Activated CD4-positive, alpha-beta T cell treated with anti-CD3 and anti-CD28 coated beads for 24 hours (primary cell): Measurements from ENCODE around the gene SCN1A.

Experiments
- DNase-seq, 2 donors: peaks; one replicate each; pipeline ENCODE4 v3.0.0-alpha.2; 2020; ENCODE audit warnings: low read depth in 2 of 2

The SCN1A gene

GRCh38 chr2:165970663-165971062 lies 157.2 kb downstream of the SCN1A start:
- DNase-seq: no peak

- DNase-seq: no peak
Observed at GRCh38 chr2:165969227-165969626, 158.6 kb downstream of the SCN1A start.

- no peak for DNase-seq
Observed at GRCh38 chr2:165967746-165968145, 160.1 kb downstream of the SCN1A start.

- DNase-seq: no peak
Observed at GRCh38 chr2:165961818-165962217, 166.0 kb downstream of the SCN1A start.

- no peak for DNase-seq
Observed at GRCh38 chr2:165959371-165959770, 168.4 kb downstream of the SCN1A start.

GRCh38 chr2:165958313-165958960 lies 169.4 kb downstream of the SCN1A start:
- DNase-seq: no peak

- no peak for DNase-seq
Observed at GRCh38 chr2:165957030-165957675, 170.7 kb downstream of the SCN1A start.

DNA sequence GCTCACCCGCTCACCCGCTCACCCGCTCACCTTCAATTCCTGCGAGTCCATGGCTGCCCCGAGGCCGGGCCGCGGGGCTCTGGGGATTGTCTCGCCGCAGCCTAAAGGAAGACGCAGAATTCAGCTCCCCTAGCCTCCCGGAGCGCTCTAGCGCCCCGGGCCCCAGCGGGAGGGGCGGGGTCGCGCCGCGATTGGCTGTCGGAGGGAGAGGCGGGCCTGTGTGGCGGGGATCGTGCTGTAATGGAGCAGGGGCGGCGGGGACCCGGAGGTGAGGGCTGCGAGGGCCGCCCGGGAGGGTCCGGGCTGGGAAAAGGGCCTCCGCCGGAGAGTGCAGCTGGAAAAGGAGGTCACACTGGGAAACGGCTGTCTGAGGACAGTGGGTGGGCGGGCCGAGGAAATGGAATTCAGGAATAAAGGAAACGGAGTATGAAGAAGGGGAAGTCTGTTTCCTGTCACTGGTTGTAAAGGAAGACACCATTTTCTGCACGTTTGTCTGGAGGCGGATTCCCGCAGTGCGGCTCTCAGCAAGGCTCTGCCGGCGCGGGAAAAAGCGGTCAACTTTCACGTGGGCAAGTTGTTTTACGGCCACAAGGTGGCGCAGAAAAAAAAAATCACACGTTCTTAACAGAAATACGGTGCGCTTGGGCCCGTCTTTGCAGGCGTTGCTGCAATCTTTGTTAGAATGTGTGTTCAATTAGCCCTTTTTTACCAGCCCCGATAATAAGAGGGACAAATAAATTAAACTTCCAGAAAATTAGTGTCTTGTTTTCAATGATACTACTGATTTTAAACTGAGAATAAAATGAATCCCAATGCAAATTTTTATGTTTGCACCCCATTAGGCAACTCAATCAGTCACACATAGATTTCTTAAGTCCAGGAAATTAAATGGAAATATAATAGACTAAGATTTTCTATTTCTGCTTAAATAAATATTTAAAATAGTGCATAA lies 173.9 kb downstream of the SCN1A start, which contains the start of gene TTC21B:
Gene TTC21B, minus strand, starts transcription at position 122 of the 952 bp plus-strand sequence. Its CDS starts 71 bp downstream, at position 51.
- peak; percentile 86 to 92 for DNase-seq

GRCh38 chr2:165953306-165953654 lies 174.5 kb downstream of the SCN1A start:
- no peak for DNase-seq

GRCh38 chr2:165952741-165953211 lies 175.0 kb downstream of the SCN1A start:
- no peak for DNase-seq

- no peak for DNase-seq
Observed at GRCh38 chr2:165952085-165952484, 175.7 kb downstream of the SCN1A start.

- DNase-seq: no peak
Observed at GRCh38 chr2:165950438-165950837, 177.4 kb downstream of the SCN1A start.

- DNase-seq: no peak
Observed at GRCh38 chr2:165941827-165942226, 186.0 kb downstream of the SCN1A start.

DNA sequence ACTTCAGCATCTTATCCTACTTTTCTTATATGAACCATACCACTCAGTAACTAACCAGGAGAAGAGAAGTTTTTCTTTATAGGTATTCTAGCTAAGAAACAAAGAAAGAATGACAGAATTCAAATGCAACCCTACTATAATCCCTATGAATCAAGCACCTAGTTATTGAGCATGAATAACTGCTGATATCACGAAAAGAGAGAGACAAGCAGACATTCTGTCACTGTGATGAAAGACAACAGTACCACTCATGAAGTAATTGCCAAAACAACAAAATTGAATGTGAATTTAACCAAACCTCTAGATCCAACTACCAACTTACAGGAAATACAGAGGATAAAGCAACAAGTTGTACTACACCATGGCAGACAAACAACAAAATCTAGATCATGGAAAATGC lies 189.6 kb downstream of the SCN1A start:
- no peak for DNase-seq
